Stimulated activated CD8-positive, alpha-beta memory T cell treated with anti-CD3 and anti-CD28 coated beads, Interleukin-12 subunit alpha, Interleukin-12 subunit beta, amount 100 ng/mL, for 1 hour (primary cell): ENCODE measurements around the gene DNAJC17.

Source experiments
- DNase-seq: peaks from one replicate; pipeline ENCODE4 v3.0.0-alpha.2; 2020; ENCODE audit warnings: low read depth

DNAJC17 gene

GRCh38 chr15:40789999-40790398 lies 17.3 kb downstream of the DNAJC17 start:
- DNase-seq: no peak

- DNase-seq: no peak
Measured at GRCh38 chr15:40789119-40789518, 18.2 kb downstream of the DNAJC17 start.

- no peak for DNase-seq
Measured at GRCh38 chr15:40787991-40788390, 19.3 kb downstream of the DNAJC17 start.

- DNase-seq: no peak
Measured at GRCh38 chr15:40787344-40787841, 19.9 kb downstream of the DNAJC17 start.

- no peak for DNase-seq
Measured at GRCh38 chr15:40785814-40786213, 21.5 kb downstream of the DNAJC17 start.

- DNase-seq: no peak
Measured at GRCh38 chr15:40785164-40785563, 22.1 kb downstream of the DNAJC17 start.

GRCh38 chr15:40782609-40783227 lies 24.6 kb downstream of the DNAJC17 start:
- DNase-seq: peak; percentile 65

- DNase-seq: no peak
Measured at GRCh38 chr15:40776537-40777141, 30.6 kb downstream of the DNAJC17 start.

- DNase-seq: no peak
Measured at GRCh38 chr15:40775740-40776536, 31.3 kb downstream of the DNAJC17 start.

GRCh38 chr15:40775007-40775406 lies 32.3 kb downstream of the DNAJC17 start:
- DNase-seq: no peak

DNA sequence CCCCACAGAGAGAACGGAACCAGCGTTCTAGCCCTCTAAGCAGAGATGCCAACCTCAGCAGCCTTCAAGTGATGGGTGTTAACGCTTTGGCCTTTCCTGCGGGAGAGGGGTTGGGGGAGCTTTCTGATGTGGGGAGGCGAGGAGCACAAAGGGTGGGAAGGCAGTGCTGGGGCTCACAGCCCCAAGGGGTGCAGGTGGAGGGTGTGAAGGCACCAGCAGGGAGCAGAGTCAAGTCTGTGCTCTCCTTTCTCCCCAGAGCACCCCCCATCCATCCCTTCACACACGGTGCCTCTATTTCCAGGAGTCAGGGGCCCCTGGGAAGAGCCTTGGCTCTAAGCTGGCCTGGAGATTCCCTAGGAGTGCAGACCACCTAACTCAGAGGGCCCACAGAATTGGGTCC lies 33.4 kb downstream of the DNAJC17 start:
- DNase-seq: no peak

DNA sequence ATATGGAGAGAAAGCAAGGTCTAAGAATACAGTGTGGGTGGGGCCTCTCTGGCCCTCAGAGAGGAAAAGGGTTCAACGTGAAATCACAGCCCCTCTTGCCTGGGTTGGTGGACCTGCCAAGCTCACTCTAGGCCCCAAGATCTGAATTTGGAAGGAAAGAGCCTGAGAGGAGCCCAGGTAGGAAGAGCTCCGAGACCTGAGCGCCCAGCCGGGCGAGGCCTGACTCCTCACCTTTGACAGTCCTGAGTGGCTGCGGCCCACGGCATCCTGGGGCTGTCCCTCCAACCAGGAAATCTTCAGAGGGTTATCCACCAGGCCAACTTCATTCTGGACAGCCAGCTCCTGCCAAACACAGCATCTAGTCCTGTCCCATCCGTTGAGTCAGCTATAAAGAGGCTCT lies 33.8 kb downstream of the DNAJC17 start:
- DNase-seq: no peak

GRCh38 chr15:40772014-40772413 lies 35.3 kb downstream of the DNAJC17 start:
- DNase-seq: no peak

GRCh38 chr15:40771242-40771641 lies 36.0 kb downstream of the DNAJC17 start:
- no peak for DNase-seq

DNA sequence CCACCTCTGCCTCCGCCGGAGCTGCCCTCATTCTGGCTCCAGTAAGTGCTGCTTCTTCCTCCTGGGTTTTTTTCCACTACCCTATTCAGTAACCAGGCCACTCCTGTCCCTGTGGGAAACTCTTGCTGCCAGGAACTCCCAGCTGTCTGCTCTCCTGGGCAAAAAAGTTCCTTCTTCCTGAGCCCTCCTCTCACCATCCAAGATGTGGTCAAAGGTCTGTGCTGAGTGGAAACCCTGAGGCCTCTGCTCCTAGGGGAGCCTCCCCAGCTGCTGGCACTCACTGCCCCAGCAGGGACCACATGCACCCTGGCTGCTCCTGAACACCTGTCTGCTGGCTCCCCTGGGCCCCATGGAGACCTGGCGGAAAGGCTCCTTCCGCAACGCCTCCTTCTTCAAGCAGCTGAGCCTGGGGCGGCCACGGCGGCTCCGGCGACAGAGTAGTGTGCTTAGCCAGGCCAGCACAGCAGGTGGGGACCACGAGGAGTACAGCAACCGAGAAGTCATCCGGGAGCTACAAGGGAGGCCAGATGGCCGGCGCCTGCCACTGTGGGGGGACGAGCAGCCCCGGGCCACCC lies 37.0 kb downstream of the DNAJC17 start:
- no peak for DNase-seq

DNA sequence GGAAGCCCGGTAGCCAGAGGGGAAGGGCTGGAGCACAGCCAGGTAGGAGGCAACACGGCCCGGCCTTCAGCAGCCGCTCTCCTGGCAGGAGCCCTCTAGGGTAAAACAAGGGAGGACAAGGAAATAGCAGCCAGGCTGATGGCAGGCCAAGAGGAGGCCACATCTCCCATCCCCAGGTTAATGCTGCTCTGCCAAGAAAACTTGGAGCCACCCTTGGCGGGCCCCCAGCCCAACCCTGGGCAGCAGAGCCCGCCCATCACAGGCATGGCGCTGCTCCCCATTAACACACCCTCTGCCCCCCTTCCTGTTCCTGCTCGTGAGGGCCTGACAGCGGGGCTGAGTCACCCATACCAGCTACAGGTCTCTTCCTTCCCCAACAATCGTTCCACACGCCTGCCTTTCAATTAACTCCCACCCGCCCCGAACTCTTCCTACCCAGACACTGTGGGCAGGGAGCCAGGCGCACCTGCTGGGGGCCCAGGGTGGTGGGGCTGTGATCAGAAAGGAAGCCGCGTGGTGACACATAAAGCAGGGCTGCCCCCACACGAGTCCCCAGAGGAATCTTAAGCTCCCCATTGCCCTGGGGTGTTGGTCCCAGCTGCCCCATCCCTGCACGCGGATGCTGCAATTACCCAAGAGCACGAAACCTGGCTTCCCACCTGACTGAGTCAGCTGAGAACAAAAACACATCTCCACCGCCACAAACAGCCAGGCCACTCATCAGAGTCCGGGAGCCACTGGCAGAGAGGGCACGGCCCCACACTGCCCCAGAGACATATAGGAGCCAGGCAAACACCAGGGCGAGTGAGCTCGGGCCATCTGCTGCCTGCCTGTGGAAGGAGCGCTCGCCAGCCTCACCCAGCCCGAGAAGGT lies 37.8 kb downstream of the DNAJC17 start, which contains the start of gene C15orf62:
TSS of gene C15orf62 (plus strand) at position 707 of the 873 bp plus-strand sequence. CDS start 516 bp downstream, outside the sequence.
- DNase-seq: peak; percentile 44

GRCh38 chr15:40768521-40769273 lies 38.6 kb downstream of the DNAJC17 start:
- no peak for DNase-seq

- DNase-seq: no peak
Measured at GRCh38 chr15:40767838-40768500, 39.3 kb downstream of the DNAJC17 start.

GRCh38 chr15:40766906-40767837 lies 40.1 kb downstream of the DNAJC17 start:
- DNase-seq: no peak
